CD4-positive, alpha-beta T cell (primary cell): ENCODE measurements around the gene LTA. TPM values are rescaled to one million over a fixed set of nuclear protein-coding genes. Genes with fewer than 3 reads are reported as not detected.

Experiments used
- ATAC-seq: fragments of 200-7000 bp; cut with Tn5 transposase; one replicate; pipeline ENCODE4 v1.10.0; 2022; ENCODE audit warnings: mild to moderate bottlenecking; ENCODE audit not compliant: poor library complexity
- CTCF ChIA-PET: fragments of 350-600 bp; sonication (Branson Sonifier 250); formaldehyde crosslinking; loops from one replicate; lab custom pipeline; 2021; ENCODE audit warnings: antibody characterized with exemption, inconsistent platforms; lab: Charles Lee
- POLR2A ChIA-PET: fragments of 350-600 bp; sonication (Branson Sonifier 250); formaldehyde crosslinking; loops from one replicate; lab custom pipeline; 2021; ENCODE audit warnings: antibody characterized with exemption, inconsistent platforms; lab: Charles Lee
- DNase-seq, 14 experiments: peaks; one replicate each; pipeline ENCODE4 v3.0.0-alpha.2; 2013 to 2020; ENCODE audit warnings: mixed read lengths in 2 of 14
- H3K27ac ChIP-seq, 2 donors: one replicate each; pipeline versions ENCODE4 v1.5.1 to v1.7.0; 2013; ENCODE audit warnings: low read length in 2 of 2, low read depth in 1 of 2, mild to moderate bottlenecking in 1 of 2
- H3K27me3 ChIP-seq, 2 experiments: 1 replicate in 1 of 2; 2 replicates in 1 of 2; pipeline versions ENCODE4 v1.6.1 to v1.7.0; 2013; ENCODE audit warnings: low read length in 2 of 2, control low read depth in 1 of 2, mild to moderate bottlenecking in 1 of 2, moderate library complexity in 1 of 2; ENCODE audit not compliant: insufficient read depth in 2 of 2, control insufficient read depth in 1 of 2
- H3K36me3 ChIP-seq: one replicate; pipeline ENCODE4 v1.6.1; 2013; ENCODE audit warnings: low read length, control low read depth; ENCODE audit not compliant: insufficient read depth
- H3K4me1 ChIP-seq: one replicate; pipeline ENCODE4 v1.6.1; 2013; ENCODE audit warnings: low read length, control low read depth; ENCODE audit not compliant: insufficient read depth
- H3K4me3 ChIP-seq: one replicate; pipeline ENCODE4 v1.5.1; 2013; ENCODE audit warnings: mild to moderate bottlenecking, low read length, moderate library complexity
- H3K9me3 ChIP-seq, 2 experiments: 1 replicate in 1 of 2; 2 replicates in 1 of 2; pipeline versions ENCODE4 v1.6.1 to v1.7.0; 2013; ENCODE audit warnings: low read length in 2 of 2, mild to moderate bottlenecking in 2 of 2, control low read depth in 1 of 2, moderate library complexity in 1 of 2; ENCODE audit not compliant: control insufficient read depth in 1 of 2, insufficient read depth in 1 of 2
- H3K27ac Mint-ChIP-seq: one replicate; pipeline ENCODE4 v1.8.0; 2020; ENCODE audit warnings: mixed read lengths
- H3K27me3 Mint-ChIP-seq: one replicate; pipeline ENCODE4 v1.8.0; 2021; ENCODE audit warnings: mixed read lengths
- H3K36me3 Mint-ChIP-seq: one replicate; pipeline ENCODE4 v1.8.0; 2021; ENCODE audit warnings: low read depth, mixed read lengths
- H3K4me1 Mint-ChIP-seq: one replicate; pipeline ENCODE4 v1.8.0; 2021; ENCODE audit warnings: low read depth, mixed read lengths
- H3K4me3 Mint-ChIP-seq: one replicate; pipeline ENCODE4 v1.8.0; 2020; ENCODE audit warnings: mild to moderate bottlenecking, mixed read lengths
- H3K9me3 Mint-ChIP-seq: one replicate; pipeline ENCODE4 v1.8.0; 2020; ENCODE audit warnings: mixed read lengths
- intact Hi-C, 2 experiments: fragments of 100-400 bp; cut with DNase I in 1 of 2; cut with micrococcal nuclease in 1 of 2; formaldehyde crosslinking; loops; one replicate each; pipeline versions ENCODE4 v1.15.1 to v1.9.0; 2023 to 2025; cut with DNase I, micrococcal nuclease
- total RNA-seq, 174 experiments: library from RNA in 2 of 174; stranded (reverse) in 2 of 174; gene quantifications; one replicate each; pipeline ENCODE4 v1.2.3 and lab custom pipeline; 2021 to 2026
- TF ChIP-seq, protein P1 (sequence below): fragments of 200-600 bp; IDR thresholded peaks from one replicate; pipeline ENCODE4 v1.8.0; 2022; ENCODE audit warnings: antibody characterized with exemption, mild to moderate bottlenecking

LTA gene
- total RNA-seq, 2 experiments from 2014 or later: 15.4 to 16.7 TPM

DNA sequence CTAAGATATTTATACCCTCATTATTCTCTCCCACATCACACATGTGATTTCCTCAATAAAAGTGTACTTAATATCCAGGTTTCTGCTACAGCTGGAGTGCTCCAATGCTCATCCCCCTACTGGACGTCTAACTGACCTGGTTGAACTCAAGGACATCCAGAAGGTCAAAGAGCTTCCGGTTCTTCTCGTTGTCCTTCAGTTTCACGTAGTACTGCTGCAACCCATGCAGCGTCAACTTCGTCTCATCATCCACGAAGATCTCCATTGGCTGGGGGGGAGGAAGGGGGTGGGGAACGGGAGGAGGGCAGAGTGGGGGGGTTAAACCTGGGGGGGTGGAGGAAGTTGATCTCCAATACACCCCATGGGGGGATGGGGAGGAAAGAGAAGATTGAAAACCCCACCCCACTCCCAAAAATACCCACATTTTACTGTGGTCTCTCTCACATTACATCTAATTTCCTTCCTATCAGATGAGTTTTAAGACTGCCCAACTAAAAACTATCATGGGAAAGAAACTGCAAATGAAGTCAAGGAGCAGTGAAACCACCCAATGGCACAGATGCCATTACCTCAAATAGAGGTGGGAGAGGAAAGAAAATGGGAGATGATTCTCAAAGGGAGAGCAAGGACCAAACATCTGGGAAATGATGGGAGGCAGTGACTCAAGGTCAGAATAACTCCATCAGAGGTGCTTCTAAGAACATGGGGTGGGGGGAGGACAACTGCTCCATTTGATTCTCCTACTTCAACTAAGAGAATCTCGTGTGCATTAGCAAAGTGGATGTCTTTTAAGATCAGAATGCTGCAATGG lies 39.2 kb upstream of the LTA start:
- Histone ChIP-seq H3K4me1 (peaks cover 6% of the 10 kb centered on the region), H3K27me3 (no peaks in the 10 kb centered on the region), H3K4me3 (no peak overlapping the region), H3K27ac (no peak overlapping the region), H3K9me3 (no peaks in the 10 kb centered on the region), H3K36me3 (peaks cover 83% of the 10 kb centered on the region)
- peaks cover 92% of the 10 kb centered on the region for H3K36me3 Mint-ChIP-seq
- no peaks in the 10 kb centered on the region for H3K9me3 Mint-ChIP-seq
- H3K27ac Mint-ChIP-seq: no peak overlapping the region
- H3K27me3 Mint-ChIP-seq: no peaks in the 10 kb centered on the region
- TF ChIP-seq, protein P1, sequence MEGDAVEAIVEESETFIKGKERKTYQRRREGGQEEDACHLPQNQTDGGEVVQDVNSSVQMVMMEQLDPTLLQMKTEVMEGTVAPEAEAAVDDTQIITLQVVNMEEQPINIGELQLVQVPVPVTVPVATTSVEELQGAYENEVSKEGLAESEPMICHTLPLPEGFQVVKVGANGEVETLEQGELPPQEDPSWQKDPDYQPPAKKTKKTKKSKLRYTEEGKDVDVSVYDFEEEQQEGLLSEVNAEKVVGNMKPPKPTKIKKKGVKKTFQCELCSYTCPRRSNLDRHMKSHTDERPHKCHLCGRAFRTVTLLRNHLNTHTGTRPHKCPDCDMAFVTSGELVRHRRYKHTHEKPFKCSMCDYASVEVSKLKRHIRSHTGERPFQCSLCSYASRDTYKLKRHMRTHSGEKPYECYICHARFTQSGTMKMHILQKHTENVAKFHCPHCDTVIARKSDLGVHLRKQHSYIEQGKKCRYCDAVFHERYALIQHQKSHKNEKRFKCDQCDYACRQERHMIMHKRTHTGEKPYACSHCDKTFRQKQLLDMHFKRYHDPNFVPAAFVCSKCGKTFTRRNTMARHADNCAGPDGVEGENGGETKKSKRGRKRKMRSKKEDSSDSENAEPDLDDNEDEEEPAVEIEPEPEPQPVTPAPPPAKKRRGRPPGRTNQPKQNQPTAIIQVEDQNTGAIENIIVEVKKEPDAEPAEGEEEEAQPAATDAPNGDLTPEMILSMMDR: no peak
- CTCF ChIA-PET: no interaction called here
- H3K4me3 Mint-ChIP-seq: no peak overlapping the region
- peaks cover 11% of the 10 kb centered on the region for H3K4me1 Mint-ChIP-seq
- ATAC-seq: no peak
- DNase-seq: no peak
- POLR2A ChIA-PET: interaction anchor here (1.2 to 1.9 kb wide), 2 partner anchors 8 to 38 kb away, joined by 6 read pairs; partner anchors contain the start of gene DDX39B
- intact Hi-C loops: no loop called here

DNA sequence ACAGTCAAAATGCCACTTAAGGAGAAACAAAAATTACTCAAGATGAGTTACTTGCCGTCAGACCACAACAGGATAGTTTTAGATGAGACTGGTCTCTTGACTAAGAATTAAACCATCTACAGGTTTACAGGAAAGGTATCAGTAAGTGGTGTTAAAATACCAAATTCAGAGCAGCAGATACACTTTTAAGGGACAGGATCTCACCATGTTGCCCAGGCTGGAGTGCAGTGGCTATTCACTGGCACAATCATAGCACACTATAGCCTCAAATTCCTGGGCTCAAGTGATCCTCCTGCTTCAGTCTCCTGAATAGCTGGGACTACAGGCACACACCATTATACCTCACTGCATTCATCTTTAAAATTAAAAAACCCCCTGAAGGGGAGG lies 38.6 kb upstream of the LTA start:
- Mint-ChIP-seq H3K9me3 (no peaks in the 10 kb centered on the region), H3K36me3 (peaks cover 93% of the 10 kb centered on the region), H3K4me3 (no peak overlapping the region), H3K27ac (no peak overlapping the region), H3K4me1 (peaks cover 14% of the 10 kb centered on the region), H3K27me3 (no peaks in the 10 kb centered on the region)
- H3K27ac ChIP-seq: no peak overlapping the region
- ChIA-PET POLR2A (no interaction called here), CTCF (no interaction called here)
- peaks cover 89% of the 10 kb centered on the region for H3K36me3 ChIP-seq
- no peak overlapping the region for H3K4me3 ChIP-seq
- H3K9me3 ChIP-seq: no peaks in the 10 kb centered on the region
- no peak for ATAC-seq
- peaks cover 12% of the 10 kb centered on the region for H3K4me1 ChIP-seq
- intact Hi-C loops: no loop called here
- DNase-seq: no peak
- H3K27me3 ChIP-seq: no peaks in the 10 kb centered on the region
- TF ChIP-seq, protein P1: no peak

DNA sequence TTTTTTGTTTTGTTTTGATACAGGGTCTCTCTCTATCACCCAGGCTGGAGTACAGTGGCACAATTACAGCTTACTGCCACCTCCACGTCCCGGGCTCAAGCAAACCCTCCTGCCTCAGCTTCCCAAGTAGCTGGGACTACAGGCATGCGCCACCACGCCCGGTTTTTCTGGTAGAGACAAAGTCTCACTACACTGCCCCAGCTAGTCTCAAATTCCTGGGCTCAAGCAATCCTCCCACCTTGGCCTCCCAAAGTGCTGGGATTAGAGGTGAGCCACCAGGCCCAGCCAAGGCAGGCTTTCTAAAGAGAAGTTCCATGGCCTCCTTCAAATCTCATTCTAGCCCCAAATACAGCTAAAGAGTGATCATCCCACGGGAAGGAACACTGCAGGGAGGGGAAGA lies 38.1 kb upstream of the LTA start:
- CTCF ChIA-PET: no interaction called here

More for the DNA sequence above, 38.1 kb upstream of the LTA start:
- no peak overlapping the region for H3K4me3 Mint-ChIP-seq
- H3K36me3 Mint-ChIP-seq: peaks cover 94% of the 10 kb centered on the region
- Histone ChIP-seq H3K27me3 (no peaks in the 10 kb centered on the region), H3K4me3 (no peak overlapping the region), H3K27ac (no peak overlapping the region), H3K9me3 (no peaks in the 10 kb centered on the region), H3K36me3 (peaks cover 95% of the 10 kb centered on the region), H3K4me1 (peaks cover 17% of the 10 kb centered on the region)
- H3K27ac Mint-ChIP-seq: no peak overlapping the region
- no peak for ATAC-seq
- POLR2A ChIA-PET: interaction anchor here (1.8 kb wide), 1 partner anchor 36 kb away, joined by 4 read pairs; the partner anchor contains the start of gene MICB
- H3K27me3 Mint-ChIP-seq: no peaks in the 10 kb centered on the region
- peaks cover 19% of the 10 kb centered on the region for H3K4me1 Mint-ChIP-seq
- intact Hi-C loops: no loop called here
- DNase-seq: no peak
- H3K9me3 Mint-ChIP-seq: no peaks in the 10 kb centered on the region
- TF ChIP-seq, protein P1: no peak
